ENCODE measurements around the gene SPRYD3. TPM values are rescaled to one million over a fixed set of nuclear protein-coding genes. Genes with fewer than 3 reads are reported as not detected.

The SPRYD3 gene
- total and polyA plus RNA-seq, 2 of the 4 experiments (the other 2 are of a cell fraction): 25.6 to 27.8 TPM

- TF ChIP-seq, protein P1, sequence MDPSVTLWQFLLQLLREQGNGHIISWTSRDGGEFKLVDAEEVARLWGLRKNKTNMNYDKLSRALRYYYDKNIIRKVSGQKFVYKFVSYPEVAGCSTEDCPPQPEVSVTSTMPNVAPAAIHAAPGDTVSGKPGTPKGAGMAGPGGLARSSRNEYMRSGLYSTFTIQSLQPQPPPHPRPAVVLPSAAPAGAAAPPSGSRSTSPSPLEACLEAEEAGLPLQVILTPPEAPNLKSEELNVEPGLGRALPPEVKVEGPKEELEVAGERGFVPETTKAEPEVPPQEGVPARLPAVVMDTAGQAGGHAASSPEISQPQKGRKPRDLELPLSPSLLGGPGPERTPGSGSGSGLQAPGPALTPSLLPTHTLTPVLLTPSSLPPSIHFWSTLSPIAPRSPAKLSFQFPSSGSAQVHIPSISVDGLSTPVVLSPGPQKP (IDR thresholded peaks at IDR 0.05; ENCODE audit: borderline replicate concordance, low read depth, low read length): no peak
Measured at GRCh38 chr12:53064613-53065436, 14.4 kb downstream of the SPRYD3 start (continued).

Measured in IMR-90 (cell line).